Left lung (tissue), 14 donors: ENCODE data around the gene MKI67. TPM values are rescaled to one million over a fixed set of nuclear protein-coding genes. Genes with fewer than 3 reads are reported as not detected.

Source experiments
- ATAC-seq: fragments of 200-7000 bp; cut with Tn5 transposase; one replicate; pipeline ENCODE4 v1.9.1; 2020; ENCODE audit warnings: moderate library complexity
- DNase-seq, 4 donors: peaks; one replicate each; pipeline ENCODE4 v3.0.0-alpha.2; 2013 to 2020
- H3K27ac ChIP-seq, 2 donors: fragments of 200-600 bp; sonication (generic) in 1 of 2; one replicate each; pipeline versions ENCODE4 v1.5.0 to v1.8.0; 2020 to 2021
- H3K27me3 ChIP-seq, 2 donors: fragments of 200-600 bp; sonication (generic) in 1 of 2; one replicate each; pipeline versions ENCODE4 v1.5.0 to v1.8.0; 2020 to 2021
- H3K36me3 ChIP-seq, 2 donors: fragments of 200-600 bp; sonication (generic) in 1 of 2; one replicate each; pipeline versions ENCODE4 v1.5.0 to v1.8.0; 2020 to 2021
- H3K4me1 ChIP-seq, 2 donors: fragments of 200-600 bp; one replicate each; pipeline ENCODE4 v1.8.0; 2021
- H3K4me3 ChIP-seq, 2 donors: fragments of 200-600 bp; sonication (generic) in 1 of 2; one replicate each; pipeline versions ENCODE4 v1.5.0 to v1.8.0; 2020 to 2021; ENCODE audit warnings: mild to moderate bottlenecking in 1 of 2
- H3K9me3 ChIP-seq, 2 donors: fragments of 200-600 bp; sonication (generic) in 1 of 2; one replicate each; pipeline versions ENCODE4 v1.5.0 to v1.8.0; 2020 to 2021
- CTCF ChIP-seq, 2 donors: fragments of 200-600 bp; sonication (generic) in 1 of 2; IDR thresholded peaks; one replicate each; pipeline versions ENCODE4 v1.5.0 to v1.8.0; 2021; ENCODE audit warnings: antibody characterized with exemption in 2 of 2
- intact Hi-C, 2 donors: fragments of 100-400 bp; cut with DNase I; formaldehyde crosslinking; loops; one replicate each; pipeline versions ENCODE4 v1.11.2 to v1.14.2; 2022
- long read RNA-seq, 12 donors: library from polyadenylated mRNA in 2 of 12; unstranded in 2 of 12; transcript quantifications; one replicate each; pipeline ENCODE4 v2.0.0 and lab custom pipeline, GENCODE V29; 2019 to 2026
- polyA plus RNA-seq, 6 donors: library from polyadenylated mRNA; unstranded; fragments of 120-200 nt; gene quantifications; one replicate each; pipeline ENCODE4 v1.2.1, GENCODE V29; 2013; ENCODE audit not compliant: insufficient read length in 6 of 6
- total RNA-seq, 2 donors: library from RNA; stranded (reverse); fragmentation: NEBNext Ultra II Directional; extraction: Animal tissue kit (Norgen Biotek cat#: 25700); gene quantifications; one replicate each; pipeline ENCODE4 v1.2.1, GENCODE V29; 2021
- donor health status: DM: no; HTN: yes; CAD: no.
- donor health status: DM: no; HTN: no; CAD: no.

Gene MKI67
- total RNA-seq (10 to 100 TPM in 1 of 2 donors, 1 to 10 TPM in 1; 6.9 to 21.5 TPM), polyA plus RNA-seq (100 to 1,000 TPM in 1 of 6 donors, 10 to 100 TPM in 5; 37.3 to 109 (median 52.5) TPM)
- long read RNA-seq, donor 1, partial matches to known transcripts: 26 of 29 reads
- long read RNA-seq, donor 1, other reads (novel, unspliced or antisense): 0 of 29 reads
- long read RNA-seq, donor 2, partial matches to known transcripts: 36 of 36 reads
- long read RNA-seq, donor 2, other reads (novel, unspliced or antisense): 0 of 36 reads
- long read RNA-seq, donor 3: 0 reads
- long read RNA-seq, donor 4, partial matches to known transcripts: 3 of 6 reads
- long read RNA-seq, donor 4, other reads (novel, unspliced or antisense): 3 of 6 reads
- long read RNA-seq, donor 5, partial matches to known transcripts: 6 of 7 reads
- long read RNA-seq, donor 5, other reads (novel, unspliced or antisense): 0 of 7 reads
- long read RNA-seq, donor 6, partial matches to known transcripts: 8 of 8 reads
- long read RNA-seq, donor 6, other reads (novel, unspliced or antisense): 0 of 8 reads
- long read RNA-seq, donor 7: 0 reads
- long read RNA-seq, donor 8, partial matches to known transcripts: 6 of 6 reads
- long read RNA-seq, donor 8, other reads (novel, unspliced or antisense): 0 of 6 reads
- long read RNA-seq, donor 9: 0 reads
- long read RNA-seq, donor 10, partial matches to known transcripts: 2 of 2 reads
- long read RNA-seq, donor 10, other reads (novel, unspliced or antisense): 0 of 2 reads
- long read RNA-seq, donor 11, partial matches to known transcripts: 0 of 2 reads
- long read RNA-seq, donor 11, other reads (novel, unspliced or antisense): 0 of 2 reads
- long read RNA-seq, donor 12: 0 reads

GRCh38 chr10:128125944-128126764 is at the start of gene MKI67:
MKI67 (minus strand) TSS chr10:128126423; CDS start chr10:128125667, 756 bp downstream.
- peak; percentile 98 for ATAC-seq
- H3K27me3 ChIP-seq: peaks cover 0 to 43% of the 10 kb centered on the region in 2 donors
- H3K36me3 ChIP-seq: no peaks in the 10 kb centered on the region
- intact Hi-C loops: no loop called here
- no peak for TF ChIP-seq CTCF (IDR thresholded peaks at IDR 0.05)
- H3K4me1 ChIP-seq: peaks cover 15 to 43% of the 10 kb centered on the region in 2 donors
- peak within 1 kb of the TSS; percentile 59 to 69 for H3K4me3 ChIP-seq
- H3K9me3 ChIP-seq: no peaks in the 10 kb centered on the region
- DNase-seq: peak; percentile 78 to 92 (median 92)
- no peak within 1 kb of the TSS for H3K27ac ChIP-seq

GRCh38 chr10:128174581-128175559 is 48.6 kb upstream of the MKI67 start:
- Histone ChIP-seq H3K4me3 (no peak overlapping the region), H3K36me3 (no peaks in the 10 kb centered on the region), H3K27me3 (peaks cover 0 to 19% of the 10 kb centered on the region in 2 donors), H3K4me1 (no peaks in the 10 kb centered on the region), H3K27ac (no peak overlapping the region), H3K9me3 (peaks cover 0 to 23% of the 10 kb centered on the region in 2 donors)
- ATAC-seq: no peak
- intact Hi-C loops: no loop called here
- no peak for TF ChIP-seq CTCF (IDR thresholded peaks at IDR 0.05)
- DNase-seq: no peak

GRCh38 chr10:128173386-128173785 is 47.2 kb upstream of the MKI67 start:
- Histone ChIP-seq H3K27ac (no peak overlapping the region), H3K27me3 (peaks cover 0 to 31% of the 10 kb centered on the region in 2 donors), H3K4me1 (no peaks in the 10 kb centered on the region), H3K36me3 (no peaks in the 10 kb centered on the region), H3K9me3 (peaks cover 0 to 23% of the 10 kb centered on the region in 2 donors), H3K4me3 (no peak overlapping the region)
- no peak for DNase-seq
- ATAC-seq: peak; percentile 14
- intact Hi-C loops: no loop called here
- TF ChIP-seq CTCF (IDR thresholded peaks at IDR 0.05): no peak

GRCh38 chr10:128172756-128173155 is 46.5 kb upstream of the MKI67 start:
- peaks cover 0 to 23% of the 10 kb centered on the region in 2 donors for H3K9me3 ChIP-seq
- H3K36me3 ChIP-seq: no peaks in the 10 kb centered on the region
- ATAC-seq (no peak), DNase-seq (no peak)
- peaks cover 0 to 26% of the 10 kb centered on the region in 2 donors for H3K27me3 ChIP-seq
- intact Hi-C loops: no loop called here
- H3K27ac ChIP-seq: no peak overlapping the region
- no peaks in the 10 kb centered on the region for H3K4me1 ChIP-seq
- H3K4me3 ChIP-seq: no peak overlapping the region
- TF ChIP-seq CTCF (IDR thresholded peaks at IDR 0.05): no peak
